Stimulated activated CD4-positive, alpha-beta T cell treated with anti-CD3 and anti-CD28 coated beads, Interleukin-12 subunit alpha, Interleukin-12 subunit beta, amount 100 ng/mL, for 48 hours (primary cell): Measurements from ENCODE around the gene LGR4.

ENCODE experiments used
- DNase-seq, 3 donors: peaks; one replicate each; pipeline ENCODE4 v3.0.0-alpha.2; 2020; ENCODE audit warnings: low read depth in 2 of 3, low spot score in 1 of 3

Gene LGR4

DNA sequence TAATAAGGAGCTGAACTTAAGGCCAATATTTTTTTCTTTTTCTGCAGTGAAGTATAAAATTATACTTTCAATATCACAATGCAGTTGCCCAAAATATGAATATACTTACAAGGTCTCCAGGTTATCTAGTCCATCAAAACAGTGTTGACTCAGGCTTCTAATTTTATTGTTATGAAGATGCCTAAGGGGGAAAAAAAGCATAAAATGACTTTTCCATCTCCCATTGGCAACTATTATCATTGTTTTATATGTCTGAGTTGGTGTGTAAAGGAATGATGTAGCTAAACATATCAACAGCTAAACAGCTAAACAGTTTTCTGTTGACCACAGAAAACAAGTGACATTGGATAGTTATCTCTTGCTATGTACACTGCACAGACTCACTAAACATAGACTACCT, 88.4 kb downstream of the LGR4 start:
- DNase-seq, result no peak

DNA sequence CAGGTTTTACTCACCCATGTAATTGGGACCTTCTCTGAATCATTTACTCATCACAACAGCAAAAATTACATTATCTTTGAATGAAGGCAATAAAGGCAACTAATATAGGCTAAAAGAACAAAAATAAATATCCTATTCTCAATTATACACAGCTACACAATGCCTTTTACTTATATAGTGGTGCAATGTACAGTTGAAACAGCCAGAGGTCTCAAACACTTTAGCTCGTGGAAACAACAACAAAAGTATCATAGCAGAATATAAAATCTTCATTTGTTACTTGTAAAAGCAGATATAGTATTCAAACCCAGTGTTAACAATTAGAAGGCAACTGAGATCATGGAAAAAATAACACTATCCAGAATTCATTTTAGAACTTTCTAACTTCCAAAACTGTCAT, 88.9 kb downstream of the LGR4 start:
- no peak for DNase-seq

GRCh38 chr11:27381238-27381666, 91.3 kb downstream of the LGR4 start:
- DNase-seq, result no peak

GRCh38 chr11:27380771-27381170, 91.8 kb downstream of the LGR4 start:
- DNase-seq, result no peak

DNA sequence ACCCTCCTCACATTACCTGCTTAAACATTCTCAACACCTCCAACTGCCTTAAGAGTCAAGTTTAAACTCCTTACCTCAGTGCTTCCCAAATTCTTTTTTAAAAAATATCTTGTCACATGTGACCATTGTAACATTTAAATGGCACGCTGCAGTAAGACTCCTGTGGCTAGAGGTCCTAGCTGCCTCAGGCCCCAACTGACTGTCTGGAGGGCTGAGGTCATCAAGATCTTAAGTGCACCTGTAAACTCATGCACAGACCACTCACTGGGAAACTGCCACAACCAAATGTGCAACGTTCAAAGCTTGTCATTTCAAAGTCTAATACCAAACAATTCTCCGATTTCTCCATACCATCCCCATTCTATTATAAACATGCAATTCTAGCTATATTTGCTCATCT, 93.1 kb downstream of the LGR4 start:
- no peak for DNase-seq

DNA sequence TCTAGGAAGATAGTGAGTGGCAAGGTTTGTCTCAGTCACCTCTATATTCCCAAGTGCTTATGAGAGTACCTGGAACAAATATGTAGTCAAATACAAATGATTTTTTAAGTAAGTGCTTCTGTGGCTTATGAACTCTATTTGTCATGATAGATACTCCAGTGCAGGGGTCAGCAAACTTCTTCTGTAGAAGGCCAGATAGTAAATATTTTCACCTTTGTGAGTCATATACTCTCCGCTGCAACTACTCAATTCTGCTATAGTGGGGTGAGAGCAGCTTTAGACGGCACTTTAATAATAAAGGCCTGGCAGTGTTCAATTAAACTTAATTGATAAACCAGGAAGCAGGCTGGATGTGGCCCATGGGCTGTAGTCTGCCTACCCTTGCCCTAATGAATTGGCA, 97.2 kb downstream of the LGR4 start:
- no peak for DNase-seq

GRCh38 chr11:27373856-27374602, 98.6 kb downstream of the LGR4 start:
- DNase-seq, result no peak

DNA sequence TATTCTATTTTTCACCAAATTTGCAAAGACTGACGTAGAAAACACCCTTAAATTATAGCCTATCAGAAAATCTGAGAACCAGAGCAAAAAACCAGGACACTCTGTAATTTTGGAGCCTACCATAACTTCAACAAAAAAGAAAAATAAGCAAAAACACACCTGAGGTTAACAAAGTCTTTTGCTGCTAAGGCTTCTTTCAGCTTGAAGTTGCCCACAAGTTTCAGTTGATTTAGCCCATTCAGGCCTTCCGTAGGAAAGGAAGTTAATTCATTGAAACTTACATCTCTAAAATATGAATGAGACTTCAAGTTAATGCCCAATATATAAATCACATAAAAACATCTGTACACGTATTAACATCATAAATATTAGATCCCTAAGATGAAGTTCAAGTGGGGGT, 99.2 kb downstream of the LGR4 start:
- no peak for DNase-seq

DNA sequence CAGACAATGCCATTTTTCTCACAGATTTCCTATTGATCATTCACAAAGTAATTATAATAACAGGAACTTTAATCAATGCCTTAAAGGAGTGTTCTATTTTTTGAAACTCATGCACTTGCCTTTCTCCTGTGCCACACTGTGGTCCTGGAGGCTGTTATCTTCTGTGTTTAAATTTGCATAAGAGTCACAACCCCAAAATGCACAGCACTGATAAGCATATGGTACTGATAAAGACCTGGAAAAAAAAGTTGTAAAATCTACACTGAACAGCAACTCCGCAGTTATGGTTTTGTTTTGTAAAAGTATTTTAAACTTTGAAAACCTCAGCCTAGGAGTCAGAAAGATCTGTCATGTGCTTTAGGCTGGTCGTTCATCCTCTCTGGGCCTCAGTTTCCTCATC, 100.4 kb downstream of the LGR4 start:
- no peak for DNase-seq

- no peak for DNase-seq
These were observed 101.1 kb downstream of the LGR4 start for GRCh38 chr11:27371489-27371888.

DNA sequence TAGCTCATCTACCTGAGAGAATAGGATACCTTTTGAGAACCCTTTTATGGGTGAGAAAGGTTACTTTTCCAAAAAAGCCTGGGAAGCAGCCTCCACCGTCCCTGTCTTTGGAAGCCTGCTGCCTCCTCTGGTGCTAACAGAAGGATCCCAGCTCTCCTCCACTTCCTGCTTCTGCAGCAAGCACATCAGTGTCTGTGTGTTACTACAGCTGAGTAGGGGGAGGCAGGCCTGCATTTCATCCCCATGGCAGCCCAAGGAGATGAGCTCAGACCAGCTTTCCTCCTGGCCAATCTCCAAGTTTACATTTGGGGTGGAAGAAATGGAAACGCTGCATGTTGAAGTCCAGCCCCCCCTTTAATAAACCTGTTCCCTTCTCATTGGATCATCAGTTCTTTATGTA, 102.2 kb downstream of the LGR4 start:
- DNase-seq, result no peak

DNA sequence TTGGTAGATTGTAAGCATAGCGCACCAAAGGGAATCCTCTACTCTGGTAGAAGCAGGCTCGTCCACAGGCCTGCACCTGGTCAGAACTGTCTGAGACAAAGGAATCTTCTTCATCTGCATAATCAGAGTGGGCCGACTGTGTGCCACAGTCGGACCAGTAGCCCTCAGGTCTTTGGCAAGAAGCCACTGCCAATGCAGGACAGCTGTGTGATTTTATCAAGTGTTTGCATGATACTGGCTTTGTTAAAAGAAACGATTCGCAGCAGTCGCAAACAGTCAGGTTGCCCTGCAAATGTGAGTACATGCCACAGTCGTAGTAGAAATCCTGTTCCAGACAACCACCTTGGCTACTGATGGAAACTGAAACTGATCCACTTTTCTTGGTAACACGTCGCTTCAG, 104.7 kb downstream of the LGR4 start:
- no peak for DNase-seq

DNA sequence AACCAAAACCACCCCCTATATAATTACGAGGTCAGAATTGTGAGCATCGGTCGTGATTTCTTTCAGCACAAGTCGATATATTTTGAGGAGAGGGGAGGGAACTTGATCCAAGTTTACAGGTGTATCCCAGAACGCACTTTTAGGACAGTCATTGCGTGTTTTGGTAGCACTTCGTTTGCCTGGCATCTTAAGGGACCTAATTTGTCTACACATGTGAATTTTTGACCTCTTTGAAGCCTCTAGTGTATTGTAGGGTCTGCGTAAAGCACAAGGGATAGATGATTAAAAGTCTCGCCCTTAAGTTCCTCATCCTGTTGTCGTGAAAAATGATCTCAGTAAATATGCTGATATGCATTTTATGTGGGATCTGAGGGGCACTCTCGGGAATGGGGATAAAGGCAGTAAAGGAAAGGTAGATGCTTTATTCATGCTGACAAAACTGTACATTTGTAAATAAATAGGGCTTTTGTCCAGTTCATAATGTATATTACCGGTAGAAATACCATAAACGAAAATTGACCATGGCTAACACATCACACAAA, 108.9 kb downstream of the LGR4 start:
- no peak for DNase-seq

DNA sequence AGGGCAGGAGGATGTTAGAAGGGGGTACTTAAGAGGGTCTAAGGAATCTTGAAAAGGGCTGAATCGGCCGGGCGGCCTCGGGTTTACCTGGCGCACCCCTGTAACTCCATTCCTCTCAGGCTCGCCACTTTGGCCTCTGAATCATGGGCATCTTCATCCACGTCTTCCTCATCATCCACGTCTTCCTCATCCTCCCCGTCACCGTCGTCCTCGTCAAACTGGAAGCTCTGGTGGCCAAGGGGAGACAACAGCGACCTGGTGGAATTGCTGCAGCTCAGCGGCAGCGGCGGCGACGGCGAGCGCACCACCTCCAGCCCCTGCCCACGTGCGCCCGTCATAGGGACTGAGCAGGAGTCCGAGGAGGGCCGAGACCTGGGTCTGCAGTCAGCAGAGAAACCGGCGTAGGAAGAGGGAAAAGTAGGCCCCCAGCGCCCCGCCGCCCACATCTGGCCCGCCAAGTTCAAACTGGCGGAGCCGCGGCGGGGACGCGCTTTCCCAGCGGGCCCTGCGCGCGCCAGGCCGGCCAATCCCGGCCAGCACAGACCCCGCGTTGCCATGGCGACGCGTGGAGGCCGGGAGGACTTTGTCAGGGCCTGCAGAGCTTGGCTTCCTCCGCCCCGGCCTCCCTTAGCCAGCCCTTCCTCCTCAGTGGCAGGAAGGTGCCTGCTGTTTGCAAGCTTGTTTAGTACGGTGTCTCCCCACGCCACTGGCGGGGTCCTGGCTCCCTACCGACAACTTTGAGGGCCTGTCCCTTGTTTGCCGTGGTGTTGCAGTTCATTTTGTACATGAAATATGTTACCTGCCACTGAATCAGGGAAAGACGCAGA, 109.6 kb downstream of the LGR4 start, which contains the start of gene CCDC34:
CCDC34 (minus strand) TSS at position 467 of the 827 bp plus-strand sequence; CDS start at position 446, 21 bp downstream.
- DNase-seq, result peak; percentile 63 to 87 (median 77)

DNA sequence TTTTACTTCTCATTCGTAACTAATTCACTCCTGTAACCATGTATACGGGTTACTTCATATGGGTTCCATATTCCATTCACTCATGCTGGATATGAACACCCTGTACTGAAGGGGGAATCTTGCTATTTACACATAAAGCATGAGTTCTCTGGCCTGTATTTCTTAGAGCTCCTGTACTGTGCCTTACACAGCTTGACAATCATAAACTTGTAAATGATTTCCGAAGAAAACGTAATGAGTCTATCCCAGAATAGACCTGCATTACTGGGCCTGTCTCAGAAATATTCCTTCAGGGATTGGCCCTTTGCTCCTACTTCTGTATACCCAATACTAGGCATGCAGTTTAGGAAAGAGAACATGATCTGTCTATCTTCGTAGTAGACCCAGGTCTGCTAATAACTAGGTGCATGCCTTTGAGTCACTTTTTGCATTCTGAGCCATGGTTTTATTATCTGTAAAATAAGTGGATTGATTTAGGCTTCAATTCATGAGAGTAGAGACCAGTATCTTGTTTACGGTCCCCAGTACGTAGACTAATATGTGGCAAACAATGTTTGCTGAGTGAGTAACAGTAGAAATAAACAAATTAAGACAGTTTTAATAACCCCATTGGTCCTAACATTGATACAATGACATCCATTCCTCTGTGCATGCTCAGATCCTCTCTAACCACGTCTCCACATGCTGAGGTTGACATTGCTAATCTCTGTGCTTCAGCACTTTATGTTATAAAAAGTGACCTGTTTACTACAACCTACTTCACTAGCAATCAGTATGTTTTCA, 110.8 kb downstream of the LGR4 start:
- no peak for DNase-seq

- no peak for DNase-seq
These were observed 114.3 kb downstream of the LGR4 start for GRCh38 chr11:27358296-27358695.

GRCh38 chr11:27357250-27357649, 115.3 kb downstream of the LGR4 start:
- no peak for DNase-seq

DNA sequence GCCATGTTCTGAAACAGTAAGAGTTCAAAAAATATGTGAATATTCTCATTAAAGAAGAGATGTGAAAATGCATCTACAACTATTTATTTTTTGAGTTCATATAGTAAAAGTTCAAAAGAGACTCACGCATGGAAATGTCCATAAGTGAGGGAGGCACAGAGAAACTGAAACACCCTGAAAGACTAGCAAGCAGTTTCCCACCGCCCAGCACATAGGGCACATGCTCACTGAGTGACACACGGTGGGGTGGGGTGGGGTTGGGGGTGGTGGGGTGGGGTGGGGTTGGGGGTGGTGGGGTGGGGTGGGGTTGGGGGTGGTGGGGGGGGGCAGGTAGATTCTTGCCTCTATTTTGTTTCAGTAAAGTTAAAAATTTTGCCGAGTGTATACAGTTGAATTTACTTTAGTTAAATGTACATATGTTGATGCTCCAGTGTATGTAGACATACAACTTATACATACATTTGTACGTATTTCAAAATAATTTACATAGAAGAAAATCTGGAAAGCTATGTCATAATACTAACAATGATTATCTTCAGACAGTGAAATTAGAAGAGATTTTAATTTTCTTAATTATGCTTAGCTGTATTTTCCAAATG, 115.9 kb downstream of the LGR4 start:
- no peak for DNase-seq

- no peak for DNase-seq
These were observed 117.0 kb downstream of the LGR4 start for GRCh38 chr11:27355575-27356104.

DNA sequence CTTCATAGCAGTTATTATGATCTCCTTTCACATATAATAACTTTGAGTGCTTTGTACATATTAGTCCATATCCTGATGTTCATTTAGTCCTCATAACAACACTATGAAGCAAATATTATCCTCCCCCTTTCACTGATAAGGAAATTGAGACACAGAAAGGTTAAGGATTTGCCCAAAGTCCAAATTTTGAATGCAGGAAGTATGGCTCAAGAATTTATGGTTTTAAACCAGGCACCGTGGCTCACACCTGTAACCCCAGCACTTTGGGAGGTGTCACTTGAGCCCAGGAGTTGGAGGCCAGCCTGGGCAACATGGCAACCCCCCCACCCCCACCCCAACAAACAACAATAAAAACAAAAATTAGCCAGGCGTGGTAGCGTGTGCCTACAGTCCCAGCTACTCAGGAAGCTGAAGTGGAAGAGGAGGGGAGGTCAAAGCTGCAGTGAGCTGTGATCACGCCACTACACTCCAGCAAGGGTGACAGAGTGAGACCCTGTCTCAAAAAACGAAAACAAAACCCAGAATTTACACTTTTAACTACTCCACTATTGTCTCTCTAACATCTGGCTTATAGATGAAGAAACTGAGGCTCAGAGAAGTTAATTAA, 118.1 kb downstream of the LGR4 start:
- DNase-seq, result no peak
